Right lung (tissue), 5 donors: ENCODE results near the gene STPG3. TPM values are rescaled to one million over a fixed set of nuclear protein-coding genes. Genes with fewer than 3 reads are reported as not detected.

ENCODE experiments used
- DNase-seq, 2 donors: peaks; one replicate each; pipeline ENCODE4 v3.0.0-alpha.2; 2013
- polyA plus RNA-seq, 5 donors: library from polyadenylated mRNA; unstranded; fragments of 120-200 nt; gene quantifications; one replicate each; pipeline versions ENCODE4 v1.2.1 to v1.2.3, GENCODE V29; 2013; ENCODE audit warnings: inconsistent platforms in 1 of 5, low replicate concordance in 1 of 5; ENCODE audit not compliant: insufficient read length in 5 of 5, insufficient read depth in 1 of 5

Gene STPG3
- polyA plus RNA-seq, 5 donors, result 0.26 to 1.5 (median 0.98) TPM

GRCh38 chr9:137278721-137279711 is 27.9 kb downstream of the STPG3 start:
- no peak for DNase-seq

GRCh38 chr9:137279741-137280473 is 28.8 kb downstream of the STPG3 start:
- DNase-seq, result no peak

GRCh38 chr9:137280474-137281344 is 29.6 kb downstream of the STPG3 start:
- DNase-seq, result no peak

- no peak for DNase-seq
Measured at GRCh38 chr9:137281345-137282116, 30.4 kb downstream of the STPG3 start.

GRCh38 chr9:137286975-137287383 is 35.9 kb downstream of the STPG3 start:
- no peak for DNase-seq

GRCh38 chr9:137293094-137293481 is 42.0 kb downstream of the STPG3 start:
- DNase-seq, result no peak

- DNase-seq, result no peak
Measured at GRCh38 chr9:137293482-137294090, 42.5 kb downstream of the STPG3 start.

- no peak for DNase-seq
Measured at GRCh38 chr9:137294091-137294680, 43.1 kb downstream of the STPG3 start.

- no peak for DNase-seq
Measured at GRCh38 chr9:137294681-137295237, 43.7 kb downstream of the STPG3 start.

GRCh38 chr9:137295238-137295811 is 44.2 kb downstream of the STPG3 start:
- DNase-seq, result no peak

GRCh38 chr9:137295849-137296669 is 45.0 kb downstream of the STPG3 start:
- no peak for DNase-seq

GRCh38 chr9:137296670-137297664 is 45.9 kb downstream of the STPG3 start:
- DNase-seq, result no peak

GRCh38 chr9:137297966-137298365 is 46.9 kb downstream of the STPG3 start:
- DNase-seq, result no peak

- DNase-seq, result no peak
Measured at GRCh38 chr9:137298401-137299202, 47.5 kb downstream of the STPG3 start.

- DNase-seq, result no peak
Measured at GRCh38 chr9:137299203-137299565, 48.1 kb downstream of the STPG3 start.

GRCh38 chr9:137299938-137300337 is 48.9 kb downstream of the STPG3 start:
- DNase-seq, result no peak
